ENCODE measurements around the gene PLCZ1. TPM values are rescaled to one million over a fixed set of nuclear protein-coding genes. Genes with fewer than 3 reads are reported as not detected.

The PLCZ1 gene
- total and polyA plus RNA-seq, 9 donors = not detected

DNA sequence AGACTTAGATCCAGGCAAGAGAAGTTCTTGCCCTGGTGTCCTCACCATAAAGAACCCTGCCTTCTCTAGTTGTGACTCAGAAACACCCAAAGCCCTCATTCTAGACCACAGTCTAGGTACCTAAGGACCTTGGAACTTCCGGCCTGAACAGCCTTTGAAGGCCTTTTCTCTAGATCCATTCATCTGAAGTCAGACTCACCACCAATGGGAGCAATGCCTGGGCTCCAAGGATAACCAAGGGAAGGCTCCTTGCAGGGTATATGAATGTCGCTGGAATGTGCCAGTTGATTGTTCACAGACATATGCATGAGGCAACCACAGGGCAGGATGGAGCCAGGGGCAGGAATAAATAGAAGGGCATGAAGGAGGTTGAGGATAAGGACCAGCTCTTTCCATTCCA, 86.3 kb downstream of the PLCZ1 start:
- Histone ChIP-seq H3K4me3 (no peak overlapping the region), H3K36me3 (no peaks in the 10 kb centered on the region), H3K27me3 (no peaks in the 10 kb centered on the region), H3K27ac (no peak overlapping the region), H3K4me1 (ENCODE audit: insufficient read depth) (no peaks in the 10 kb centered on the region), H3K9me3 (no peaks in the 10 kb centered on the region)
- TF ChIP-seq, protein P1, sequence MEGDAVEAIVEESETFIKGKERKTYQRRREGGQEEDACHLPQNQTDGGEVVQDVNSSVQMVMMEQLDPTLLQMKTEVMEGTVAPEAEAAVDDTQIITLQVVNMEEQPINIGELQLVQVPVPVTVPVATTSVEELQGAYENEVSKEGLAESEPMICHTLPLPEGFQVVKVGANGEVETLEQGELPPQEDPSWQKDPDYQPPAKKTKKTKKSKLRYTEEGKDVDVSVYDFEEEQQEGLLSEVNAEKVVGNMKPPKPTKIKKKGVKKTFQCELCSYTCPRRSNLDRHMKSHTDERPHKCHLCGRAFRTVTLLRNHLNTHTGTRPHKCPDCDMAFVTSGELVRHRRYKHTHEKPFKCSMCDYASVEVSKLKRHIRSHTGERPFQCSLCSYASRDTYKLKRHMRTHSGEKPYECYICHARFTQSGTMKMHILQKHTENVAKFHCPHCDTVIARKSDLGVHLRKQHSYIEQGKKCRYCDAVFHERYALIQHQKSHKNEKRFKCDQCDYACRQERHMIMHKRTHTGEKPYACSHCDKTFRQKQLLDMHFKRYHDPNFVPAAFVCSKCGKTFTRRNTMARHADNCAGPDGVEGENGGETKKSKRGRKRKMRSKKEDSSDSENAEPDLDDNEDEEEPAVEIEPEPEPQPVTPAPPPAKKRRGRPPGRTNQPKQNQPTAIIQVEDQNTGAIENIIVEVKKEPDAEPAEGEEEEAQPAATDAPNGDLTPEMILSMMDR (IDR thresholded peaks at IDR 0.05) = no peak
- no peak for TF ChIP-seq EP300 (IDR thresholded peaks at IDR 0.05)
- TF ChIP-seq POLR2A (IDR thresholded peaks at IDR 0.05) = no peak
- no peak for DNase-seq
- WGBS, 3 donors = 89 to 97% (median 93%) methylated on average over 2 of the region's 2 CpGs
- intact Hi-C loops (cut with DNase I) = no loop called here

DNA sequence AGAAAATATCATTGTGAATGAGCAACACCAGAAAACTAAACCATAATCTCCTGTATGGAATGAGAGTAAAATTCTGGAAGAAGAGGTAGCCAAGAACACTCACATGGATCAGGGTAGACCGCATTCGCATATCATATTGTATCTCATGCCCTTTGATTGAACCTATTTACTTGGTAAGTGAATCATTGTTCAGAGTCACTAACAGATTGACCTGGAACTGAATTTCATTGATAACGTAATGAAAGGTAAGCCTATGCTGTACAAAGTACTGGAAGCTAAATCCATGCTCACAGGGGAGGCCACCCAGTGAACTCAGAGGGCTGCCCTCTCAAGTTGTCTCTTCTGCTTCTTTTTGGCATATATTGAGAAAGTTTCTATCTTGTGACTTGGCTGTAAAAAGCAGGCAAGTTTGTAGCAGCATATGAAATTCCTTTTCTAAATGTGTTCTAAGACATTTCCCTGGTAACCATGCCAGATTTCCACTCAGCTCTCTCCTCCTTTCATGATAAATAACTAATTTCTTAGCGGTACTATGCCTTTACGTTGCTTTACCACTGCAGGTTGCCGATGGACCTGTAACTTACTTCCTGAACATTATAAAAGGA, 91.4 kb downstream of the PLCZ1 start:
- Histone ChIP-seq H3K27me3 (no peaks in the 10 kb centered on the region), H3K4me3 (no peak overlapping the region), H3K9me3 (no peaks in the 10 kb centered on the region), H3K36me3 (no peaks in the 10 kb centered on the region), H3K4me1 (ENCODE audit: insufficient read depth) (peaks cover 3% of the 10 kb centered on the region), H3K27ac (no peak overlapping the region)
- no peak for TF ChIP-seq EP300 (IDR thresholded peaks at IDR 0.05)
- no peak for TF ChIP-seq POLR2A (IDR thresholded peaks at IDR 0.05)
- DNase-seq = no peak
- 55 to 81% (median 73%) methylated on average over 6 of the region's 6 CpGs for WGBS, 3 donors
- intact Hi-C loops (cut with DNase I) = no loop called here

DNA sequence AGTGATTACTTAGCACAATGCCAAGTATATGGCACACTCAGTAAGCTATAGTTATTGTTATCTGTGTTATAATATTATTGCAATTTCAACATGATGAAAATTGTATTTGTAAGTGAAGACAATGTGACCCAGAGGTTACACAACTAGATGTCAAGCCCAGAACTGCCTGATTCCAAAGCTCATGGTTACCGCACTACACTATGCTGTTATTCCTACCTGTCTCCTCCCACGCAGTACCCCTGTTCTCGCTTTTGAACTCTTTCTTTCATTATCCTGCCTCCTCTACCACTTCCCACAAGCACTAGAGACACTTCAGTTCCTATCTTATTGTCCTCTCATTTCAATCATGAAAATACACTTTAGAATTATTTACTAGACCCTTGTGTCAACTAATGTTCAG, 93.2 kb downstream of the PLCZ1 start:
- DNase-seq = no peak
- H3K9me3 ChIP-seq = no peaks in the 10 kb centered on the region
- H3K27me3 ChIP-seq = no peaks in the 10 kb centered on the region
- H3K4me3 ChIP-seq = no peak overlapping the region
- H3K36me3 ChIP-seq = no peaks in the 10 kb centered on the region
- TF ChIP-seq POLR2A (IDR thresholded peaks at IDR 0.05) (no peak), EP300 (IDR thresholded peaks at IDR 0.05) (no peak)
- TF ChIP-seq, protein P1 (IDR thresholded peaks at IDR 0.05) = no peak
- intact Hi-C loops (cut with DNase I) = no loop called here
- 84 to 95% (median 92%) methylated on average over 3 of the region's 3 CpGs for WGBS, 3 donors
- H3K27ac ChIP-seq = no peak overlapping the region
- H3K4me1 ChIP-seq (ENCODE audit: insufficient read depth) = peaks cover 3% of the 10 kb centered on the region

DNA sequence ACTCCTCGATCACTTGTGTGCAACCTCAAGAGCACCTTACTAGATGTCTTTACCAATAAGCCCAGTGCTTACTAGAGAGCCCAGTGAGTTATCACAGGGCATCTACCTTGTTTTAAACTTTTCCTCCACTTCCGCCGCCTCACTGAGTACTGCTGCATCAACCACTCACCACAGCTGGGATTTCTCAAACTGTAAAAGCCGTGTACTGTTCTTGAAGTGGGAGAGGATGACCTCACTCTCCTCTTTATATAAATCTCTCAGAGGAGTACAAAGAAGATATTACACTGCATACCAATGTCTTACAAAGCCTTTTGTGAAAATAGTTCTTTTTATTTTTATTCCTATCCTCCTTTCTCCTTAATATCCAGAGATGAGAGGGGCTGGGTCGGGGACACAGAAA, 94.1 kb downstream of the PLCZ1 start:
- TF ChIP-seq, protein P1 (IDR thresholded peaks at IDR 0.05) = no peak
- TF ChIP-seq EP300 (IDR thresholded peaks at IDR 0.05) = no peak
- no peak for TF ChIP-seq POLR2A (IDR thresholded peaks at IDR 0.05)
- peaks cover 3% of the 10 kb centered on the region for H3K4me1 ChIP-seq (ENCODE audit: insufficient read depth)
- no peaks in the 10 kb centered on the region for H3K27me3 ChIP-seq
- H3K36me3 ChIP-seq = no peaks in the 10 kb centered on the region
- H3K27ac ChIP-seq = peak overlapping the region in 1 of 2 donors; percentile 14
- WGBS, 3 donors = 9 to 15% (median 15%) methylated on average over 5 of the region's 5 CpGs
- H3K4me3 ChIP-seq = no peak overlapping the region
- H3K9me3 ChIP-seq = no peaks in the 10 kb centered on the region
- intact Hi-C loops (cut with DNase I) = no loop called here
- peak in 3 of 5 donors; percentile 23 to 41 (median 23) for DNase-seq

DNA sequence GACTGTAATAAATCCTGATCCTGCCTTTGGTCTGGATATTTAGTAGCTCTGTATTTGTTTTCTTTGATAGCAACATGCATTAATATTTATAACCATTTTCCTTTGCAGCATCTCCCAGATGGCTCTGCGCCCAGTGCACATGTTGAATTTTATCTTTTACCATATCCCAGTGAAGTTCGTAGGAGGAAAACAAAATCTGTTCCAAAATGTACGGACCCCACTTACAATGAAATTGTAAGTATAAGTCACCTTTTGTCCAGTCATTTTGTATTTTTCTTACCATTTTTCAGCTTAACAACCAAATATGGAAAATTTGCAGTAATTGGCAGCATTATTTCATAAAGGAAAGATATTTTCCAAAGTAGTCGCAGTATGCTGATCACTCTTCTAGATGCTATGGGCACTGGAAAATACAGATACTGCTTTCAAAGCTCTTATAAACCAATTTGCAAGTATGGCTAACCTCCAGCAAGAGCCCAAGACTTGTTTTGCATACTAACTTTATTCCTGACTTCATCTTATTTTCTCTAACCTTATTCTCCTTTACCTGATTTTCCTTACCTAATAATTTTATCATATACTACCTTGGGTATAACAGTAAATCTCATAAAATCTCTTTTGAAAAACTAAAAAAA, 97.4 kb downstream of the PLCZ1 start:
- TF ChIP-seq EP300 (IDR thresholded peaks at IDR 0.05) (no peak), POLR2A (IDR thresholded peaks at IDR 0.05) (no peak)
- TF ChIP-seq, protein P1 (IDR thresholded peaks at IDR 0.05) = no peak
- H3K4me1 ChIP-seq (ENCODE audit: insufficient read depth) = peaks cover 3% of the 10 kb centered on the region
- H3K4me3 ChIP-seq = no peak overlapping the region
- H3K36me3 ChIP-seq = no peaks in the 10 kb centered on the region
- no peaks in the 10 kb centered on the region for H3K9me3 ChIP-seq
- intact Hi-C loops (cut with DNase I) = no loop called here
- no peak for DNase-seq
- H3K27ac ChIP-seq = no peak overlapping the region
- 16 to 19% (median 17%) methylated on average over 4 of the region's 4 CpGs for WGBS, 3 donors
- no peaks in the 10 kb centered on the region for H3K27me3 ChIP-seq

All from ovary (tissue), 9 donors.